ENCODE results near the gene THRSP.
A peak's percentile ranks its signal among the peaks of the same experiment; 100 is the strongest.

DNA sequence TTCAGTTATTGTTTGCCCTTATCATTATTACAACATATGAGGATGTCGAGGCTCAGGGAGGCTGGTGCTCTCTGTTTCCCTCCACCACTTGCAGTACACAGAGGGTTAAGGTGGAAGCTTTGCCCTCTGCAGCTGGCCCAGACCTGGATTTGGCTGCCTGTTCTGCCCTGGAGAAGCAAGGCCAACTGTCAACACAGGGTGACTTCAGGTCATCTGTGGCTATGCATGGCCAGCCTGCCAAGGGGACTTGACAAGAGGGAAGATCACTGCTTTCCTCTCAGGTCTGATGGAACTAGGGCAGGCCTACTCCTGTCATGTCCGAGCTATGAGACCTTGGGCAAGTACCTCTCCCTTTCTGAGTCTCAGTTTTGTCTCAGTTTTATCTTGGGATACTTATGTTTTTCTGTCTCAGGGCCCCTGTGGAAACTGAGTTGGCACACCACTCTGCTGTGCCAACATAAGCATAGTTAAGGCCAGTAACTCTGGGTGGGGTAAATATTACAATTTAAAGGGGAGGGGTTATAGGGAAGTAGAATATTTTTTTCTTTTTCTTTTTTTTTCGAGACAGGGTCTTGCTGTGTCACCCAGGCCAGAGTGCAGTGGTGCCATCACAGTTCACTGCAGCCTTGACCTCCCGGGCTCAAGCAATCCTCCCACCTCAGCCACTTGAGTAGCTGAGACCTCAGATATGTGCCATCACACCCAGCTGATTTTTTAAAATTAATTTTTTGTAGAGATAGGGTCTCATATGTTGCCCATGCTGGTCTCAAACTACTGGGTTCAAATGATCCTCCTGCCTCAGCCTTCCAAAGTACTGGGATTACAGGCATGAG lies 2.4 kb upstream of the THRSP start:
- TF ChIP-seq, protein P1, sequence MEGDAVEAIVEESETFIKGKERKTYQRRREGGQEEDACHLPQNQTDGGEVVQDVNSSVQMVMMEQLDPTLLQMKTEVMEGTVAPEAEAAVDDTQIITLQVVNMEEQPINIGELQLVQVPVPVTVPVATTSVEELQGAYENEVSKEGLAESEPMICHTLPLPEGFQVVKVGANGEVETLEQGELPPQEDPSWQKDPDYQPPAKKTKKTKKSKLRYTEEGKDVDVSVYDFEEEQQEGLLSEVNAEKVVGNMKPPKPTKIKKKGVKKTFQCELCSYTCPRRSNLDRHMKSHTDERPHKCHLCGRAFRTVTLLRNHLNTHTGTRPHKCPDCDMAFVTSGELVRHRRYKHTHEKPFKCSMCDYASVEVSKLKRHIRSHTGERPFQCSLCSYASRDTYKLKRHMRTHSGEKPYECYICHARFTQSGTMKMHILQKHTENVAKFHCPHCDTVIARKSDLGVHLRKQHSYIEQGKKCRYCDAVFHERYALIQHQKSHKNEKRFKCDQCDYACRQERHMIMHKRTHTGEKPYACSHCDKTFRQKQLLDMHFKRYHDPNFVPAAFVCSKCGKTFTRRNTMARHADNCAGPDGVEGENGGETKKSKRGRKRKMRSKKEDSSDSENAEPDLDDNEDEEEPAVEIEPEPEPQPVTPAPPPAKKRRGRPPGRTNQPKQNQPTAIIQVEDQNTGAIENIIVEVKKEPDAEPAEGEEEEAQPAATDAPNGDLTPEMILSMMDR (IDR thresholded peaks at IDR 0.05; ENCODE audit: low read depth, low read length, missing input control): no peak
- peak; percentile 5 to 52 for TF ChIP-seq RAD21 (IDR thresholded peaks at IDR 0.05)
- TF ChIP-seq, protein P2, sequence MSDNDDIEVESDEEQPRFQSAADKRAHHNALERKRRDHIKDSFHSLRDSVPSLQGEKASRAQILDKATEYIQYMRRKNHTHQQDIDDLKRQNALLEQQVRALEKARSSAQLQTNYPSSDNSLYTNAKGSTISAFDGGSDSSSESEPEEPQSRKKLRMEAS (IDR thresholded peaks at IDR 0.05): no peak
- peak; percentile 89 for TF ChIP-seq SP1 (IDR thresholded peaks at IDR 0.05)
- no peak for TF ChIP-seq GABPA (IDR thresholded peaks at IDR 0.05 in 1 of 2, conservative IDR thresholded peaks at IDR 0.05 in 1 of 2)
- TF ChIP-seq NR2F2 (IDR thresholded peaks at IDR 0.05): peak; percentile 22
- TF ChIP-seq TAF1 (conservative IDR thresholded peaks at IDR 0.05): no peak
- TF ChIP-seq, protein P3, sequence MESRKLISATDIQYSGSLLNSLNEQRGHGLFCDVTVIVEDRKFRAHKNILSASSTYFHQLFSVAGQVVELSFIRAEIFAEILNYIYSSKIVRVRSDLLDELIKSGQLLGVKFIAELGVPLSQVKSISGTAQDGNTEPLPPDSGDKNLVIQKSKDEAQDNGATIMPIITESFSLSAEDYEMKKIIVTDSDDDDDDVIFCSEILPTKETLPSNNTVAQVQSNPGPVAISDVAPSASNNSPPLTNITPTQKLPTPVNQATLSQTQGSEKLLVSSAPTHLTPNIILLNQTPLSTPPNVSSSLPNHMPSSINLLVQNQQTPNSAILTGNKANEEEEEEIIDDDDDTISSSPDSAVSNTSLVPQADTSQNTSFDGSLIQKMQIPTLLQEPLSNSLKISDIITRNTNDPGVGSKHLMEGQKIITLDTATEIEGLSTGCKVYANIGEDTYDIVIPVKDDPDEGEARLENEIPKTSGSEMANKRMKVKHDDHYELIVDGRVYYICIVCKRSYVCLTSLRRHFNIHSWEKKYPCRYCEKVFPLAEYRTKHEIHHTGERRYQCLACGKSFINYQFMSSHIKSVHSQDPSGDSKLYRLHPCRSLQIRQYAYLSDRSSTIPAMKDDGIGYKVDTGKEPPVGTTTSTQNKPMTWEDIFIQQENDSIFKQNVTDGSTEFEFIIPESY (IDR thresholded peaks at IDR 0.05): peak; percentile 52
- TF ChIP-seq JUND (IDR thresholded peaks at IDR 0.05): no peak
- peak in 1 of 2 donors; percentile 23 for TF ChIP-seq EGR1 (IDR thresholded peaks at IDR 0.05; ENCODE audit: low read depth in 2 of 2)
